ENCODE measurements around the gene SOBP.

The SOBP gene

DNA sequence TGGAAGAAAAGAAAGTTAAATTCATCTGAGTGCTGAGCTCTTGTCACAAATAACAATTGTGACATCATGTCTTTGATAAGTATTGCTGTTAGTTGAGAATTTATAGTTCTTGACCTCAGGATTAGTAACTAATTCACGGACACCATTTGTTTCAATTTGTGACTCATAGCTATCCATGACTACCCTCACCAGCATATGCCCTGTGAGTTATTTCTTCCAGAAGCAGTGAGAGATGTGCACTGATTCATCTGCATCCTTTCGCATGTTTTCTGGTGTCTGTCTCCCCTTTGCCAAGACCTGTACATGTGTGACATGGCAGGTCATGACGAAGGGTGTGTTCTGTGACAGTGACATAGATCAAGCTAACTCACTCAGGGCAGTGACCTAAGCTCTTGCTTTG lies 86.9 kb downstream of the SOBP start:
- Histone ChIP-seq H3K27ac (no peak overlapping the region), H3K4me3 (no peak overlapping the region)

- Histone ChIP-seq H3K27ac (no peak overlapping the region), H3K4me3 (no peak overlapping the region)
These were observed 88.9 kb downstream of the SOBP start for GRCh38 chr6:107578642-107579341.

DNA sequence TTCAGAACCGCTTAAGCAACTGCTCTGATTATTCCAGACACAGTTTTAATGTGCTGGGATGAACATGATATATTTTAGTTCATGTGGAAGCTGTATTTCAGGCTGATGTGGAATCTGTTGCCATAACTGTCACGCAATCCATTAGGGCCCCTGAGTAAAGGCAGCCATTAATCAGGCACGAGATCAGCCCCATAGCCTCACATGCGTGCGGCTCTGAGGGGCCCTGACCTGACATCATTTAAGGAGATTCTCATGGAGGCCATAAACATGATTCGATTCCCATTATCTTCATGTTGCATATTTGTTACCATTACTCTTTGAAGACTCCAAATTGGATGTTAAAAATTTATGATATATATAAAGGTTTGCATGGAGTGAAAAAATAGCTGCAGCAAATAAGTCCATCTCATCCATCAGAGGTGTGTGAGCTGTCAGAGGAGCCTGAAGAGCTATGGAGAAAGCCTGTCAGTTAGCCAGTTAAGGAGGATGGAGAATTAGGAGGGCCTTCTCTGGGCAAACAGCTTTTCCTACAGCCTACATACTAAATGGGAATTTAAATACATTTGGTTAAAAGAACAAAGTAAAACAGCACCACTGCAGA lies 89.6 kb downstream of the SOBP start:
- Histone ChIP-seq H3K27ac (no peak overlapping the region), H3K4me3 (no peak overlapping the region)

- Histone ChIP-seq H3K4me3 (no peak overlapping the region), H3K27ac (no peak overlapping the region)
These were observed 92.2 kb downstream of the SOBP start for GRCh38 chr6:107582086-107582485.

- H3K4me3 ChIP-seq = no peak overlapping the region
These were observed 94.8 kb downstream of the SOBP start for GRCh38 chr6:107584726-107585125.

DNA sequence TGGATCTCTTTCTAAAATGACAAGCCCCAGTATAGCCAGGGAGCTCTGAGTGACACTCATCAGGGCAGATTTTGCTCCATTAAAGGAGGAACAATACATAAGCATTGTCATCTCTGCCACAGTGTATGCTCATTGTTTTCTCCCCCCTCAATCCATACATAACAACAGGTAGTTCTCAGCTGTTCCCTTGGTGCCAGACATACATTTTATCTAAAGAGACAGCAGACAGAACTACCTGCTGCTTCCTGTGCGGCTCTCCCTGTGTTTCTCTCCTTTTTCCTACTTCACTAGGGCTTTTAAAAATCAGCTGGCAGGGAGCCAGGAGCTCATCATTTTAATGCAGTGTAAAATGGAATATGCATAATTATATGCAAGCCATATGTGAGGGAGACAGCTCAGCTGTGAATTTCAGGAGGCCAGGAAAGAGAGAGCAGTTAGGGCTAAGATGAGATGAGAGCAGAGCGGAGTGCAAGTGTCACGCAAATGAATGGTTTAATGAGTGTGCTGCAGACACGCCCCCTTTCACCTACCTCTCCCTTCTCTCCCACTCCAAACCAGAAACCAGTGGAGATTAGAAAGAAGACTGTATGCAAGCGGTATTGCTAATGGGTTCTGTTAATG lies 96.0 kb downstream of the SOBP start:
- no peak overlapping the region for H3K4me3 ChIP-seq
- no peak overlapping the region for H3K27ac ChIP-seq

More at GRCh38 chr6:107584726-107585125, 94.8 kb downstream of the SOBP start:
- H3K27ac ChIP-seq = no peak overlapping the region

- Histone ChIP-seq H3K27ac (no peak overlapping the region), H3K4me3 (no peak overlapping the region)
These were observed 97.5 kb downstream of the SOBP start for GRCh38 chr6:107587451-107587850.

DNA sequence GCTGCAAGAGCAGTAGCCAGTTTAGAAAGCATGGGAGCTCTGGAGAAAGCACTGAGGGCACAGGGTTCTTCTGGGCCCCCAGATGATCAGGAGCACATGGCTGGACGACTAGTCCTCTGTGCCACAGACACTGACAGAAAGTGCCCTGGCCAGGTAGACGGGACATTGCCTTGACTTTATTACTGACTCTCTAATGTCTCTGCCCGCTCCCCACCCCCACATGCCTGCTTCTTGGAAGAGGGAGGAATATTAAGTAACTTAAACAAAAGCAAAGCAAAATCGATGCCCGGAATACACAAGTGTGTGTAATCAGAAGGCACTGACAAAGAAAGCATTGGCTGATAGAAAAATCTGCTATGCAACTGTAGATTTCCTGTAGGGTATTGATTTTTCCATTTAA lies 99.3 kb downstream of the SOBP start:
- no peak overlapping the region for H3K4me3 ChIP-seq
- no peak overlapping the region for H3K27ac ChIP-seq

- Histone ChIP-seq H3K4me3 (no peak overlapping the region), H3K27ac (no peak overlapping the region)
These were observed 100.0 kb downstream of the SOBP start for GRCh38 chr6:107589934-107590333.

- no peak overlapping the region for H3K27ac ChIP-seq
- H3K4me3 ChIP-seq = no peak overlapping the region
These were observed 100.5 kb downstream of the SOBP start for GRCh38 chr6:107590378-107590777.

- no peak overlapping the region for H3K4me3 ChIP-seq
- no peak overlapping the region for H3K27ac ChIP-seq
These were observed 101.4 kb downstream of the SOBP start for GRCh38 chr6:107591346-107591745.

DNA sequence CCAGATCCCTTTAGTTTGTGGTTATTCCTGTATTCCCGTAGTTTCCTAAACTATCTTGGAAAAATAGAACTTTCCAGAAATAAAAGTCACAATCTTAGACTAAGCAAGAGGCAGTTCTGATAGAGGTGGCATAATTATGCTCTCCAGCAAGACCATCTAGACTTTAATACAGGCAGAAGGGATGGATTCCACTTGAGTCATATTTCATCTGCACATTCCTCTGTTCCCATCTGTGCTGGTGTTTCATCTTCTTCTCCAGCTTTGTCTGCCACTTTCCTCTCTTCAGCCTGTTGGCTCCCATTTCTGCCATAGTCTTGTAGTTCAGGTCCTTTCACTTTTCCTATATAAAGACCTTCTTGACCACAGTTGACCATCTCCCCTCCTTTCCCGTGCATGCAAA lies 102.9 kb downstream of the SOBP start:
- no peak overlapping the region for H3K4me3 ChIP-seq
- no peak overlapping the region for H3K27ac ChIP-seq

DNA sequence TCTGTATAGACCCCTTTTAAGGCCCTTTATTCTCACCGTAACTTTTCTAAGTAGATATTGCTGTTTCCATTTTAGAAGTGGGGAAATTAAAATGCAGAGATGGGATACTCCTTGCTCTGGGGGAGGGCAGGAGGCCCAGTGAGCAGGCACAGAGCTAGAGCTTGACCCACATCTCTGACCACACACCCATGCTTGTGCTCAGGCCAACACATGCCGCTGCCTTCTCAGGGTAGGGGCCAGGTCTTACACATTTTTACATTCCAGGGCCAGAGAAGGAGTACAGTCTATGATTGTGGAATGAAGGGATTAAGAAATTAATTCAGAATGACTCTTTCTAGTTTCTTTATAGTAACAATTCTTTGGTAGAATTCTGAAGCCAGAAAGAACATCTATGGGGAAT lies 104.8 kb downstream of the SOBP start:
- Histone ChIP-seq H3K4me3 (no peak overlapping the region), H3K27ac (no peak overlapping the region)

- no peak overlapping the region for H3K27ac ChIP-seq
- H3K4me3 ChIP-seq = no peak overlapping the region
These were observed 108.2 kb downstream of the SOBP start for GRCh38 chr6:107598091-107598490.

DNA sequence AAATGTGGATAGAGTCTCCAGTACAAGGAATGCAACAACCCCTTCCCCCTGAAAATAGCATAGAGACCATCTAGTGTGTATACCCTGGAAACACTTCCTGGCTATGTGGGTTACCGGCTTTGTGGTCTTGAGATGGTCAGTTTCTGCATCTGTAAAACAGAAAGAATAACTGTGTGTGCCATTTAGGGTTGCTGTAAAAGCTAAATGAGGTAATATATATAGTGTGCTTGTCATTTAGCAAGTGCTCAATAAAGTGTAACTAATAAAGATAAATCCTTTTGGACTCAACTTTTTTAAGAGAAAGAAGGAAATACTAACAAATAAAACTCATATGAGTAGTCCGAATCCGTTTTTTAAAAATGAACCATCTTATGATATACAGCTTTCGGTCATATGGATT lies 109.1 kb downstream of the SOBP start:
- Histone ChIP-seq H3K27ac (no peak overlapping the region), H3K4me3 (no peak overlapping the region)

- no peak overlapping the region for H3K4me3 ChIP-seq
These were observed 110.2 kb downstream of the SOBP start for GRCh38 chr6:107600121-107600520.

DNA sequence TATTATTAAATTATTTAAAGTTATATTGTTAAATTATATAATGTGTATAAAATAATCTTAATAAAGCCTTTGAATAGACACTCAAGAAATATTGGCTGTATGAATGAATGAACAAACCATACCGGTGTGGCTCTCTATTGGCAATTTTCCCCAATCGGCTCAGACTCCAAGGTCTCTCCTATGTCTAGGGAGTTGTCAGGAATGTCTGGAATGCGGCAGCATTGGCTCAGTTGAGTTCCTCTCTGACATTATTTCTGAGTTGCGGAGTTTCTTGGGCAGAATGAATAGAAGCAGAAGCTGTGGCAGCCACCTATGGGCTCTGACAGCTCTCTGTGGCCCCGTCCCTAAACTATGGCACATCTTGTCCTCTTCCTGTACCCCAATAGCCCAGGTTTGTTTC lies 111.0 kb downstream of the SOBP start:
- H3K27ac ChIP-seq = no peak overlapping the region
- H3K4me3 ChIP-seq = no peak overlapping the region

More at GRCh38 chr6:107600121-107600520, 110.2 kb downstream of the SOBP start:
- no peak overlapping the region for H3K27ac ChIP-seq

DNA sequence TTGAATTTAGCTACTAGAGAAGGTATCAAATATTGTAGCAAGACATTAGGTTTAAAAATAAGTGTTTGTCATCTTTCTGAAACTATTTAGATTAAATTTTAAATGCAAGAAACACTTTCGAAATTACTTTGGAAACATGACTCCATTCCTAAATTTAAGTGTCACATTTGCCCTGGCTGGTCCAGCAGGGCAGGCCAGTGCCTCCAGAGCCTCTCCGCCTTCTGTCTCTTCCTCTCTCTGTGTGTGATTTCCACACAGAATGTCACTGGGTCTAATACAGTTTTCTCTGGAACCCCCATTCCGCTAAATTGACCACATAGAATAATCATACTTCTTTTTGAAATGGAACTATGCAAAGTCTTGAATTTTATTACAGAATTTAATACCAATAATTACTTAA lies 111.5 kb downstream of the SOBP start:
- Histone ChIP-seq H3K27ac (no peak overlapping the region), H3K4me3 (no peak overlapping the region)

DNA sequence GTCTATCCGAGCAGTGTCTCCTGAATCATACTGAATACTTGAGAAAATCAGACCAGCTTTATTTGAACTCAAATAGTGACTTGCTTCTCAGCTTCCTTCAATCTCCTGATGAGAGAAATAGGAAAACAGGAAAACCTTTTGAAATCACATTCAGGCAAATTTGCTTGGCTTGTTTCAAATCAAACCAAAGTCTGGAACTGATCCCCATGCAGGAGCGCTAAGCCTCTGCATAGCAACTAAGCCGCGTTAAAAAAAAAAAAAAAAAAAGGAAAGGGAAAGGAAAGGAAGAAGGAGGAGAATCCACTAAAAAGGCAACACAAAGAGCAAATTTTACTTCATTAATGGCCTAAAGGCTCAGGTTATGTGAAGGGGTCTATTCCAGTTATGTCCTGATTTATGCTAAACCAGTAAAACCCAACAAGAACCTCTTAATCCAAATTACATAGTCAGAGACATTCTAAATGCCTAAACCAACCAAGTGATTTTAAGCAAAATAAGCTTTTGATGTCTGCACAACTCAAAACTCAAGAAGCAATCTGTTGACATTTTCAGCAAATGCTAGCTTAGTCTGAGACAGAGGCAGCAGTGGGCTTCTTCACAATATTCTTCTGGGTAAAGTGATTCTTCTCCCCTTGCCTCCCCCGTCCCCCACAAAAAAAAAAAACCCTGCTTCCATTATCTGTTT lies 112.5 kb downstream of the SOBP start:
- H3K4me3 ChIP-seq = no peak overlapping the region
- H3K27ac ChIP-seq = no peak overlapping the region

DNA sequence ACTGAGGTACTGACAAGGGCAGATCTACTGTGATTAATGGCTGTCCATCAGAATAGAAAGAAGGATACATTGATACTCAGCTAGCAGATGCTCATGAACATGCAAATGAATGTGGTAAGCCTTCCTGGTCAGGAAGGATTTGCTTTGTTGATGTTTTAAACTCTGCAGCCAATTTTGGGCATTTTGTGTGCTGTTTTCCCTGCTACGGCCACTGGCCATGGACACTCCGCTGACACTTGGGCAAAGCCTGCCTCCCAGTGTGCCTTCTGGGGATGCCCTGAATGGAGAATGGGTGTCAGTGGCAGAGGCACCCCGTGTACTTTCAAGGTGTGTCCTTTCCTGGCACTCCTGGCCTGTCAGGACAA lies 113.1 kb downstream of the SOBP start:
- Histone ChIP-seq H3K4me3 (no peak overlapping the region), H3K27ac (no peak overlapping the region)

GRCh38 chr6:107604549-107604948 lies 114.6 kb downstream of the SOBP start:
- no peak overlapping the region for H3K4me3 ChIP-seq
- H3K27ac ChIP-seq = no peak overlapping the region
